WTC11 (cell line): ENCODE measurements around the gene IBSP. TPM values are rescaled to one million over a fixed set of nuclear protein-coding genes. Genes with fewer than 3 reads are reported as not detected.

Source experiments
- ATAC-seq: fragments of 200-7000 bp; cut with Tn5 transposase; 2 replicates; pipeline ENCODE4 v1.10.0; 2021; ENCODE audit warnings: mild to moderate bottlenecking, moderate library complexity
- CTCF ChIA-PET: fragments of 300-600 bp; sonication (Branson Sonifier 250); formaldehyde crosslinking; loops from one replicate; lab custom pipeline; 2021; ENCODE audit warnings: antibody characterized with exemption; lab: Charles Lee
- POLR2A ChIA-PET: fragments of 350-600 bp; sonication (Branson Sonifier 250); formaldehyde crosslinking; loops from one replicate; lab custom pipeline; 2021; ENCODE audit warnings: antibody characterized with exemption; lab: Charles Lee
- DNase-seq: peaks from one replicate; pipeline ENCODE4 v3.0.0; 2021; ENCODE audit warnings: low spot score
- H3K27ac Mint-ChIP-seq: 2 replicates; pipeline ENCODE4 v1.8.0; 2021; ENCODE audit warnings: mixed read lengths
- H3K27me3 Mint-ChIP-seq: 2 replicates; pipeline ENCODE4 v1.8.0; 2021; ENCODE audit warnings: low read depth, mild to moderate bottlenecking, moderate library complexity, mixed read lengths
- H3K36me3 Mint-ChIP-seq: 2 replicates; pipeline ENCODE4 v1.8.0; 2021; ENCODE audit warnings: mixed read lengths
- H3K4me1 Mint-ChIP-seq: 2 replicates; pipeline ENCODE4 v1.8.0; 2022; ENCODE audit warnings: mixed read lengths
- H3K4me3 Mint-ChIP-seq: 2 replicates; pipeline ENCODE4 v1.8.0; 2021; ENCODE audit warnings: mild to moderate bottlenecking, moderate library complexity, mixed read lengths
- H3K9me3 Mint-ChIP-seq: 2 replicates; pipeline ENCODE4 v1.8.0; 2021; ENCODE audit warnings: mixed read lengths
- AR ChIP-seq: fragments of 250-450 bp; sonication (Bioruptor Pico); IDR thresholded peaks from 2 replicates; pipeline ENCODE4 v1.9.0; 2021; ENCODE audit warnings: mild to moderate bottlenecking
- CDX4 ChIP-seq: fragments of 250-450 bp; sonication (Bioruptor Pico); IDR thresholded peaks from 2 replicates; pipeline ENCODE4 v1.9.0; 2021; ENCODE audit warnings: moderate library complexity, mild to moderate bottlenecking, inconsistent platforms, borderline replicate concordance
- CREB1 ChIP-seq: sonication (generic); formaldehyde crosslinking; IDR thresholded peaks from 2 replicates; pipeline ENCODE4 v1.8.0; 2023; ENCODE audit warnings: mild to moderate bottlenecking, missing genetic modification reagents
- CREM ChIP-seq: sonication (generic); formaldehyde crosslinking; IDR thresholded peaks from 2 replicates; pipeline ENCODE4 v1.8.1; 2022; ENCODE audit warnings: mild to moderate bottlenecking, missing genetic modification reagents, moderate library complexity
- E2F5 ChIP-seq: sonication (generic); formaldehyde crosslinking; IDR thresholded peaks from 2 replicates; pipeline ENCODE4 v1.8.1; 2022; ENCODE audit warnings: mild to moderate bottlenecking, moderate library complexity, missing genetic modification reagents
- ESRRA ChIP-seq: sonication (generic); formaldehyde crosslinking; IDR thresholded peaks from 2 replicates; pipeline ENCODE4 v1.8.1; 2022; ENCODE audit warnings: mild to moderate bottlenecking, missing genetic modification reagents, borderline replicate concordance
- MYBL2 ChIP-seq: sonication (generic); formaldehyde crosslinking; IDR thresholded peaks from 2 replicates; pipeline ENCODE4 v1.8.1; 2023; ENCODE audit warnings: mild to moderate bottlenecking, moderate library complexity, missing genetic modification reagents
- NFE2L1 ChIP-seq: sonication (generic); formaldehyde crosslinking; IDR thresholded peaks from 2 replicates; pipeline ENCODE4 v1.8.1; 2023; ENCODE audit warnings: missing genetic modification reagents
- NFYB ChIP-seq: sonication (generic); formaldehyde crosslinking; conservative IDR thresholded peaks from 2 replicates; pipeline ENCODE4 v1.8.0; 2022; ENCODE audit warnings: low read depth, missing genetic modification reagents
- PREB ChIP-seq: sonication (generic); formaldehyde crosslinking; IDR thresholded peaks from 2 replicates; pipeline ENCODE4 v1.8.1; 2022; ENCODE audit warnings: mild to moderate bottlenecking, missing genetic modification reagents, moderate library complexity, borderline replicate concordance
- USF1 ChIP-seq: sonication (generic); formaldehyde crosslinking; IDR thresholded peaks from 2 replicates; pipeline ENCODE4 v1.8.0; 2022; ENCODE audit warnings: mild to moderate bottlenecking, missing genetic modification reagents
- ZBTB43 ChIP-seq: sonication (generic); formaldehyde crosslinking; IDR thresholded peaks from 2 replicates; pipeline ENCODE4 v1.8.1; 2023; ENCODE audit warnings: mild to moderate bottlenecking, missing genetic modification reagents
- total RNA-seq: library from RNA; stranded (reverse); gene quantifications from 3 replicates; pipeline ENCODE4 v1.2.3, GENCODE V29; 2021
- TF ChIP-seq, protein P1 (sequence below): sonication (generic); formaldehyde crosslinking; IDR thresholded peaks from 2 replicates; pipeline ENCODE4 v1.8.1; 2023; ENCODE audit warnings: mild to moderate bottlenecking, missing genetic modification reagents
- TF ChIP-seq, protein P2 (sequence below): fragments of 200-600 bp; IDR thresholded peaks from 2 replicates; pipeline ENCODE4 v1.8.0; 2022; ENCODE audit warnings: antibody characterized with exemption
- TF ChIP-seq, protein P3 (sequence below): sonication (generic); formaldehyde crosslinking; IDR thresholded peaks from 2 replicates; pipeline ENCODE4 v1.8.1; 2023; ENCODE audit warnings: mild to moderate bottlenecking, missing genetic modification reagents, borderline replicate concordance

The IBSP gene
- total RNA-seq, 1 experiment from 2014 or later = not detected

DNA sequence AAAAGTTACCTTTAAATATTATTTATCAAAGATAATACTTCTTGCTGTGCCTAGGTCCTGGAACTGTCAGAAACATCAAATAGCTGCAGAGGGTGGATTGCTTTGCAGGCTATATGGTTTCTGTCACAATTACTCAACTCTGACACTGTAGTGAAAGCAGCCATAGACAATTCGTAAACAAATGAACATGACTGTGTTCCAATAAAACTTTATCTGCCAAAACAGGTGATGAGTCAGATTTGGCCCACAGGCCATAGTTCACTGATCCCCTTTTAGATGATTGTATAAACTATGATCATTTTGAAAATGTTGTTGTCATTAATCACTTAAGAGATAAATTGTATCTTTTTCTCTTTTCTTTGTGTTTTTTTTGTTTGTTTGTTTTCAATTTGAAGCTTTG, 25.0 kb downstream of the IBSP start:
- H3K36me3 Mint-ChIP-seq = no peaks in the 10 kb centered on the region; the same call in 1 of the 2 replicates
- no peak overlapping the region for H3K27ac Mint-ChIP-seq
- ChIA-PET POLR2A (no interaction called here), CTCF (interaction anchor here (3.5 kb wide), 1 partner anchor 14 kb away, joined by 26 read pairs; no protein-coding TSS in a partner anchor)
- no peaks in the 10 kb centered on the region; the same call in 1 of the 2 replicates for H3K27me3 Mint-ChIP-seq
- H3K4me3 Mint-ChIP-seq = no peak overlapping the region
- DNase-seq = no peak
- no peak for TF ChIP-seq PREB (CRISPR knock-in tag)
- peaks cover 14% of the 10 kb centered on the region for H3K4me1 Mint-ChIP-seq
- H3K9me3 Mint-ChIP-seq = peaks cover 13% of the 10 kb centered on the region; the same call in 1 of the 2 replicates
- no peak for ATAC-seq

DNA sequence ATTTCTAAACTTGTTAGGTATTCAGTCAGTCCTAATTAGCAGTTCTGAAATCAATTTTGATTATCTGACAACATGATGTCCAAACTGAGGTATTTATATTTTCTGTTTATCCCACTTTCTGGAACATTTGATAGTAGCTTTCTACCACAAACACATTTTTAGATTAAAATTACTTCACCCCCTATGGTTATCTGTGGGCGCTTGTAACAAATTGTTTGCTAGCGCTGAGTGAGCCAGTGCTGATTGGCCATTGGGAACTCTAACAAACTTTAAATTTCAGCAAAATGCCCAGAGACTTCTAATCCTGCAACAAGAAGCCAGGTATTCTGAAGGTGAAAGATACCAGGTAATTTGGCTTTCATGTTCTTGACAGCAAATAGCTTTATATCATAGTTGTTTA, 33.3 kb downstream of the IBSP start, which contains the start of gene MEPE:
Gene MEPE, plus strand, starts transcription at position 301 of the 400 bp plus-strand sequence. CDS start 1,746 bp downstream, outside the sequence.
- H3K27me3 Mint-ChIP-seq = no peaks in the 10 kb centered on the region
- no peak within 1 kb of the TSS for H3K27ac Mint-ChIP-seq
- no peak for TF ChIP-seq ZBTB43
- no peak for TF ChIP-seq NFE2L1
- TF ChIP-seq AR (CRISPR knock-in tag) = no peak
- no peak for TF ChIP-seq CREB1
- TF ChIP-seq NFYB (CRISPR knock-in tag) = no peak
- TF ChIP-seq USF1 (CRISPR knock-in tag) = no peak
- no peak for TF ChIP-seq CREM (CRISPR knock-in tag)
- TF ChIP-seq, protein P1, sequence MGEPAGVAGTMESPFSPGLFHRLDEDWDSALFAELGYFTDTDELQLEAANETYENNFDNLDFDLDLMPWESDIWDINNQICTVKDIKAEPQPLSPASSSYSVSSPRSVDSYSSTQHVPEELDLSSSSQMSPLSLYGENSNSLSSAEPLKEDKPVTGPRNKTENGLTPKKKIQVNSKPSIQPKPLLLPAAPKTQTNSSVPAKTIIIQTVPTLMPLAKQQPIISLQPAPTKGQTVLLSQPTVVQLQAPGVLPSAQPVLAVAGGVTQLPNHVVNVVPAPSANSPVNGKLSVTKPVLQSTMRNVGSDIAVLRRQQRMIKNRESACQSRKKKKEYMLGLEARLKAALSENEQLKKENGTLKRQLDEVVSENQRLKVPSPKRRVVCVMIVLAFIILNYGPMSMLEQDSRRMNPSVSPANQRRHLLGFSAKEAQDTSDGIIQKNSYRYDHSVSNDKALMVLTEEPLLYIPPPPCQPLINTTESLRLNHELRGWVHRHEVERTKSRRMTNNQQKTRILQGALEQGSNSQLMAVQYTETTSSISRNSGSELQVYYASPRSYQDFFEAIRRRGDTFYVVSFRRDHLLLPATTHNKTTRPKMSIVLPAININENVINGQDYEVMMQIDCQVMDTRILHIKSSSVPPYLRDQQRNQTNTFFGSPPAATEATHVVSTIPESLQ (CRISPR knock-in tag) = no peak
- TF ChIP-seq, protein P2, sequence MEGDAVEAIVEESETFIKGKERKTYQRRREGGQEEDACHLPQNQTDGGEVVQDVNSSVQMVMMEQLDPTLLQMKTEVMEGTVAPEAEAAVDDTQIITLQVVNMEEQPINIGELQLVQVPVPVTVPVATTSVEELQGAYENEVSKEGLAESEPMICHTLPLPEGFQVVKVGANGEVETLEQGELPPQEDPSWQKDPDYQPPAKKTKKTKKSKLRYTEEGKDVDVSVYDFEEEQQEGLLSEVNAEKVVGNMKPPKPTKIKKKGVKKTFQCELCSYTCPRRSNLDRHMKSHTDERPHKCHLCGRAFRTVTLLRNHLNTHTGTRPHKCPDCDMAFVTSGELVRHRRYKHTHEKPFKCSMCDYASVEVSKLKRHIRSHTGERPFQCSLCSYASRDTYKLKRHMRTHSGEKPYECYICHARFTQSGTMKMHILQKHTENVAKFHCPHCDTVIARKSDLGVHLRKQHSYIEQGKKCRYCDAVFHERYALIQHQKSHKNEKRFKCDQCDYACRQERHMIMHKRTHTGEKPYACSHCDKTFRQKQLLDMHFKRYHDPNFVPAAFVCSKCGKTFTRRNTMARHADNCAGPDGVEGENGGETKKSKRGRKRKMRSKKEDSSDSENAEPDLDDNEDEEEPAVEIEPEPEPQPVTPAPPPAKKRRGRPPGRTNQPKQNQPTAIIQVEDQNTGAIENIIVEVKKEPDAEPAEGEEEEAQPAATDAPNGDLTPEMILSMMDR = no peak
- no peak for TF ChIP-seq E2F5
- TF ChIP-seq, protein P3, sequence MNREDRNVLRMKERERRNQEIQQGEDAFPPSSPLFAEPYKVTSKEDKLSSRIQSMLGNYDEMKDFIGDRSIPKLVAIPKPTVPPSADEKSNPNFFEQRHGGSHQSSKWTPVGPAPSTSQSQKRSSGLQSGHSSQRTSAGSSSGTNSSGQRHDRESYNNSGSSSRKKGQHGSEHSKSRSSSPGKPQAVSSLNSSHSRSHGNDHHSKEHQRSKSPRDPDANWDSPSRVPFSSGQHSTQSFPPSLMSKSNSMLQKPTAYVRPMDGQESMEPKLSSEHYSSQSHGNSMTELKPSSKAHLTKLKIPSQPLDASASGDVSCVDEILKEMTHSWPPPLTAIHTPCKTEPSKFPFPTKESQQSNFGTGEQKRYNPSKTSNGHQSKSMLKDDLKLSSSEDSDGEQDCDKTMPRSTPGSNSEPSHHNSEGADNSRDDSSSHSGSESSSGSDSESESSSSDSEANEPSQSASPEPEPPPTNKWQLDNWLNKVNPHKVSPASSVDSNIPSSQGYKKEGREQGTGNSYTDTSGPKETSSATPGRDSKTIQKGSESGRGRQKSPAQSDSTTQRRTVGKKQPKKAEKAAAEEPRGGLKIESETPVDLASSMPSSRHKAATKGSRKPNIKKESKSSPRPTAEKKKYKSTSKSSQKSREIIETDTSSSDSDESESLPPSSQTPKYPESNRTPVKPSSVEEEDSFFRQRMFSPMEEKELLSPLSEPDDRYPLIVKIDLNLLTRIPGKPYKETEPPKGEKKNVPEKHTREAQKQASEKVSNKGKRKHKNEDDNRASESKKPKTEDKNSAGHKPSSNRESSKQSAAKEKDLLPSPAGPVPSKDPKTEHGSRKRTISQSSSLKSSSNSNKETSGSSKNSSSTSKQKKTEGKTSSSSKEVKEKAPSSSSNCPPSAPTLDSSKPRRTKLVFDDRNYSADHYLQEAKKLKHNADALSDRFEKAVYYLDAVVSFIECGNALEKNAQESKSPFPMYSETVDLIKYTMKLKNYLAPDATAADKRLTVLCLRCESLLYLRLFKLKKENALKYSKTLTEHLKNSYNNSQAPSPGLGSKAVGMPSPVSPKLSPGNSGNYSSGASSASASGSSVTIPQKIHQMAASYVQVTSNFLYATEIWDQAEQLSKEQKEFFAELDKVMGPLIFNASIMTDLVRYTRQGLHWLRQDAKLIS (CRISPR knock-in tag) = no peak
- TF ChIP-seq ESRRA (CRISPR knock-in tag) = no peak
- TF ChIP-seq MYBL2 (CRISPR knock-in tag) = no peak
- no peak for TF ChIP-seq CDX4 (CRISPR knock-in tag)
- ATAC-seq = no peak
- ChIA-PET POLR2A (no interaction called here), CTCF (no interaction called here)
- H3K9me3 Mint-ChIP-seq = peaks cover 6% of the 10 kb centered on the region; the same call in 1 of the 2 replicates
- H3K36me3 Mint-ChIP-seq = no peaks in the 10 kb centered on the region
- H3K4me1 Mint-ChIP-seq = peaks cover 5% of the 10 kb centered on the region; the same call in 1 of the 2 replicates
- DNase-seq = no peak
- H3K4me3 Mint-ChIP-seq = no peak within 1 kb of the TSS
